ENCODE results near the gene ZNF878. TPM values are rescaled to one million over a fixed set of nuclear protein-coding genes. Genes with fewer than 3 reads are reported as not detected.

ZNF878 gene
- total and polyA plus RNA-seq, 9 of the 15 experiments (the other 6 are each of a cell fraction or from before 2014, with no cell fraction given), result 0.30 to 1.4 (median 0.50) TPM

DNA sequence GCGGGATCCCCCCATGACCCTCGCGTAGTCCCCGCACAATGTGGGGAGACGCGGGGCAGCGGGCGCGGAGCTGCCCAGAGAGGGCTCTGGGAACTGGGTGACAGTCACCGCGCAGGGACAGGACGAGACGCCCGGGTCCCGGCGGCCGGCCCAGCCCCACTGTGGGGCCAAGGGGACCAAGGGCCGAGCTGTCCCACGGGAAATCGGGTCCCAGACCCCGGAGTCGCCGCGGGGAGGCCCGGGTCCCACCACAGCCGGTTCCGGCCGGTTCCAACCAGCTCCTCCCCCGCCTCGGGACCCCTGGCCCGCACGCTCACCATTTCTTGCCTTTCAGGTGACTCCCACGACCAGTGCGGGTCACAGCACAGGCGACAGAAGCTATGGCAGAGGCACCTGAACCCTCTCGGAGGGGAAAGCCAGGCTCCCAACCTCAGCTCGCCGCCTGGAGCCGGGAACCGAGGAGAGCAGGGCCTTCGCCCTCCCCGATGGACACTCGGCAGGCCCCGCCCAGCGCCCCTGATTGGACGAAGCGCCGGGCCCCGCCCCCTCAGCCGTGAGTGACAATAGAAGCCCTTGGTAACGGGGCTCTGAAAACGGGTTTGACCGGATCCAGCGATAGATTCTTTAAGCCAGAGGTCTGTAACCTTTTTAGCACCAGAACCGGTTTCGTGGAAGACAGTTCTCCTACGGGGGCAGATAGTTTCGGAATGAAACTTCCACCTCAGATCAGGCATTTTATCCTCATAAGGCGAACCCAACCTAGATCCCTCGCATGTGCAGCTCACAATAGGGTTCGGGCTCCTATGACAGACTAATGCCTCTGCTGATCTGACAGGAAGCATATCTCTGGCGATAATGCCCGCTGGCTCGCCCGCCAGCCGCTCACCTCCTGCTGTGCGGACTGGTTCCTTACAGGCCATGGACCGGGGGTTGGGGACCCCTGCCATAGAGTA is 17.3 kb downstream of the ZNF878 start, which contains the start of gene ZNF433 (continued):
- TF ChIP-seq CCAR2 (IDR thresholded peaks at IDR 0.05; ENCODE audit: low read depth, low read length), result no peak
- TF ChIP-seq SAFB2 (IDR thresholded peaks at IDR 0.05; ENCODE audit: borderline replicate concordance, low read depth, low read length, severe bottlenecking), result no peak
- TF ChIP-seq EP400 (IDR thresholded peaks at IDR 0.05), result peak; percentile 53; the same call in 1 of the 2 replicates
- TF ChIP-seq OTX1 (CRISPR knock-in tag; IDR thresholded peaks at IDR 0.05), result no peak
- TF ChIP-seq NFYB (IDR thresholded peaks at IDR 0.05; ENCODE audit: extremely low read depth, insufficient read length), result peak; percentile 78
- TF ChIP-seq MAFF (IDR thresholded peaks at IDR 0.05; ENCODE audit: low read length), result no peak
- no peak for TF ChIP-seq CBFA2T2 (conservative IDR thresholded peaks at IDR 0.05)
- TF ChIP-seq IFI16 (CRISPR knock-in tag; IDR thresholded peaks at IDR 0.05), result no peak
- no peak for TF ChIP-seq SRSF1 (IDR thresholded peaks at IDR 0.05; ENCODE audit: low read depth, low read length)
- TF ChIP-seq HNRNPK (IDR thresholded peaks at IDR 0.05; ENCODE audit: low read depth, low read length, poor library complexity, severe bottlenecking), result no peak
- TF ChIP-seq, protein P1, sequence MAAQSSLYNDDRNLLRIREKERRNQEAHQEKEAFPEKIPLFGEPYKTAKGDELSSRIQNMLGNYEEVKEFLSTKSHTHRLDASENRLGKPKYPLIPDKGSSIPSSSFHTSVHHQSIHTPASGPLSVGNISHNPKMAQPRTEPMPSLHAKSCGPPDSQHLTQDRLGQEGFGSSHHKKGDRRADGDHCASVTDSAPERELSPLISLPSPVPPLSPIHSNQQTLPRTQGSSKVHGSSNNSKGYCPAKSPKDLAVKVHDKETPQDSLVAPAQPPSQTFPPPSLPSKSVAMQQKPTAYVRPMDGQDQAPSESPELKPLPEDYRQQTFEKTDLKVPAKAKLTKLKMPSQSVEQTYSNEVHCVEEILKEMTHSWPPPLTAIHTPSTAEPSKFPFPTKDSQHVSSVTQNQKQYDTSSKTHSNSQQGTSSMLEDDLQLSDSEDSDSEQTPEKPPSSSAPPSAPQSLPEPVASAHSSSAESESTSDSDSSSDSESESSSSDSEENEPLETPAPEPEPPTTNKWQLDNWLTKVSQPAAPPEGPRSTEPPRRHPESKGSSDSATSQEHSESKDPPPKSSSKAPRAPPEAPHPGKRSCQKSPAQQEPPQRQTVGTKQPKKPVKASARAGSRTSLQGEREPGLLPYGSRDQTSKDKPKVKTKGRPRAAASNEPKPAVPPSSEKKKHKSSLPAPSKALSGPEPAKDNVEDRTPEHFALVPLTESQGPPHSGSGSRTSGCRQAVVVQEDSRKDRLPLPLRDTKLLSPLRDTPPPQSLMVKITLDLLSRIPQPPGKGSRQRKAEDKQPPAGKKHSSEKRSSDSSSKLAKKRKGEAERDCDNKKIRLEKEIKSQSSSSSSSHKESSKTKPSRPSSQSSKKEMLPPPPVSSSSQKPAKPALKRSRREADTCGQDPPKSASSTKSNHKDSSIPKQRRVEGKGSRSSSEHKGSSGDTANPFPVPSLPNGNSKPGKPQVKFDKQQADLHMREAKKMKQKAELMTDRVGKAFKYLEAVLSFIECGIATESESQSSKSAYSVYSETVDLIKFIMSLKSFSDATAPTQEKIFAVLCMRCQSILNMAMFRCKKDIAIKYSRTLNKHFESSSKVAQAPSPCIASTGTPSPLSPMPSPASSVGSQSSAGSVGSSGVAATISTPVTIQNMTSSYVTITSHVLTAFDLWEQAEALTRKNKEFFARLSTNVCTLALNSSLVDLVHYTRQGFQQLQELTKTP (IDR thresholded peaks at IDR 0.05; ENCODE audit: low read depth in 1 of 2, partially characterized antibody in 2 of 2), result no peak
- TF ChIP-seq, protein P2, sequence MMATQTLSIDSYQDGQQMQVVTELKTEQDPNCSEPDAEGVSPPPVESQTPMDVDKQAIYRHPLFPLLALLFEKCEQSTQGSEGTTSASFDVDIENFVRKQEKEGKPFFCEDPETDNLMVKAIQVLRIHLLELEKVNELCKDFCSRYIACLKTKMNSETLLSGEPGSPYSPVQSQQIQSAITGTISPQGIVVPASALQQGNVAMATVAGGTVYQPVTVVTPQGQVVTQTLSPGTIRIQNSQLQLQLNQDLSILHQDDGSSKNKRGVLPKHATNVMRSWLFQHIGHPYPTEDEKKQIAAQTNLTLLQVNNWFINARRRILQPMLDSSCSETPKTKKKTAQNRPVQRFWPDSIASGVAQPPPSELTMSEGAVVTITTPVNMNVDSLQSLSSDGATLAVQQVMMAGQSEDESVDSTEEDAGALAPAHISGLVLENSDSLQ (IDR thresholded peaks at IDR 0.05), result peak; percentile 94
- TF ChIP-seq BACH1 (tag; IDR thresholded peaks at IDR 0.05), result no peak
- no peak for TF ChIP-seq MCM3 (IDR thresholded peaks at IDR 0.05)
- no peak for TF ChIP-seq MTA3 (IDR thresholded peaks at IDR 0.05; ENCODE audit: borderline replicate concordance)
- TF ChIP-seq ZNF3 (CRISPR knock-in tag; IDR thresholded peaks at IDR 0.05), result no peak
- TF ChIP-seq EZH2 (IDR thresholded peaks at IDR 0.05; ENCODE audit: borderline replicate concordance, low read depth, low read length), result no peak
- no peak for TF ChIP-seq ETS2 (tag; IDR thresholded peaks at IDR 0.05; ENCODE audit: borderline replicate concordance, poor library complexity, severe bottlenecking)
- no peak for TF ChIP-seq GABPB2 (CRISPR knock-in tag; conservative IDR thresholded peaks at IDR 0.05)
- TF ChIP-seq RBFOX2 (IDR thresholded peaks at IDR 0.05; ENCODE audit: low read depth, low read length), result peak; percentile 84
- no peak for TF ChIP-seq NUFIP1 (IDR thresholded peaks at IDR 0.05; ENCODE audit: partially characterized antibody)
- no peak for TF ChIP-seq GATAD2A (IDR thresholded peaks at IDR 0.05)
- TF ChIP-seq NCOA2 (IDR thresholded peaks at IDR 0.05; ENCODE audit: partially characterized antibody in 2 of 2), result no peak
- 0 out of 2 replicates have a peak, but pooled peaks have one; percentile 15 for TF ChIP-seq EGR1 (conservative IDR thresholded peaks at IDR 0.05)
- TF ChIP-seq TAF1 (IDR thresholded peaks at IDR 0.05; ENCODE audit: control insufficient read depth, extremely low read depth, insufficient read depth, low read length, severe bottlenecking), result no peak

All from K562 (cell line).